Ovary (tissue), 9 donors: ENCODE data around the gene CRB1. TPM values are rescaled to one million over a fixed set of nuclear protein-coding genes. Genes with fewer than 3 reads are reported as not detected.

Source experiments
- DNase-seq, 5 donors: peaks; one replicate each; pipeline ENCODE4 v3.0.0-alpha.2; 2019 to 2020
- H3K27ac ChIP-seq, 2 donors: fragments of 200-600 bp; one replicate each; pipeline versions ENCODE4 v1.5.1 to v1.8.0; 2019 to 2022
- H3K27me3 ChIP-seq: fragments of 200-600 bp; one replicate; pipeline ENCODE4 v1.8.0; 2022
- H3K36me3 ChIP-seq: fragments of 200-600 bp; sonication (generic); one replicate; pipeline ENCODE4 v1.5.1; 2019
- H3K4me1 ChIP-seq: one replicate; pipeline ENCODE4 v1.8.1; 2013; ENCODE audit warnings: mild to moderate bottlenecking, moderate library complexity; ENCODE audit not compliant: insufficient read depth
- H3K4me3 ChIP-seq: fragments of 200-600 bp; sonication (generic); one replicate; pipeline ENCODE4 v1.5.1; 2017
- H3K9me3 ChIP-seq, 2 donors: fragments of 200-600 bp in 1 of 2; sonication (generic) in 1 of 2; one replicate each; pipeline versions ENCODE4 v1.5.1 to v1.8.1; 2013 to 2019; ENCODE audit warnings: mild to moderate bottlenecking in 1 of 2, moderate library complexity in 1 of 2
- CTCF ChIP-seq, 3 donors: fragments of 450-650 bp in 2 of 3; fragments of 200-600 bp in 1 of 3; IDR thresholded peaks; one replicate each; pipeline versions ENCODE4 v1.5.1 to v1.8.0; 2016 to 2022; ENCODE audit warnings: antibody characterized with exemption in 3 of 3, mild to moderate bottlenecking in 1 of 3
- EP300 ChIP-seq: sonication (generic); formaldehyde crosslinking; IDR thresholded peaks from one replicate; pipeline ENCODE4 v1.6.1; 2017; ENCODE audit warnings: antibody characterized with exemption
- POLR2A ChIP-seq: fragments of 450-650 bp; IDR thresholded peaks from one replicate; pipeline ENCODE4 v1.6.1; 2017; ENCODE audit warnings: antibody characterized with exemption, mild to moderate bottlenecking, moderate library complexity
- WGBS, 3 donors: extraction: QIAGEN DNeasy Blood & Tissue Kit in 1 of 3; methylation state at CpG; one replicate each; pipeline versions ENCODE4 v1.1.5 to v1.1.7; 2013 to 2017; 5-methylcytosine and 5-hydroxymethylcytosine counted together
- intact Hi-C, 4 donors: fragments of 100-400 bp; cut with DNase I; formaldehyde crosslinking; loops; one replicate each; pipeline versions ENCODE4 v1.11.0 to v1.15.1; 2022 to 2023
- polyA plus RNA-seq, 2 donors: library from polyadenylated mRNA; stranded (reverse); fragments of 200-250 nt in 1 of 2; fragments of 350-450 nt in 1 of 2; fragmentation: Illumina TruSeq in 1 of 2; extraction: RNeasy Lipid Tissue Mini Kit (QIAGEN cat#74804) in 1 of 2; gene quantifications; one replicate each; pipeline ENCODE4 v1.2.3, GENCODE V29; 2013 to 2014
- total RNA-seq, 7 donors: library from RNA; depleted of rRNA in 2 of 7; stranded (reverse); fragments of >200 nt in 2 of 7; fragmentation: NEBNext Ultra II Directional in 3 of 7; extraction: Animal tissue kit (Norgen Biotek cat#: 25700) in 3 of 7; gene quantifications; one replicate each; pipeline versions ENCODE4 v1.1.0 to v1.2.4, GENCODE V29; 2016 to 2023
- donor health status: DM: no; HTN: no; CAD: no; lungs with moderate emphysema.
- donor health status: DM: no; HTN: no; CAD: no.
- donor health status: Bipolar disorder and iron deficiency.
- donor health status: DM: yes; HTN: yes; CAD: no.
- donor health status: DM: no; HTN: no; CAD: no.
- donor health status: DM: yes; HTN: yes; CAD: no.

CRB1 gene
- total and polyA plus RNA-seq, 9 donors = 0.60 to 4.0 (median 1.1) TPM

DNA sequence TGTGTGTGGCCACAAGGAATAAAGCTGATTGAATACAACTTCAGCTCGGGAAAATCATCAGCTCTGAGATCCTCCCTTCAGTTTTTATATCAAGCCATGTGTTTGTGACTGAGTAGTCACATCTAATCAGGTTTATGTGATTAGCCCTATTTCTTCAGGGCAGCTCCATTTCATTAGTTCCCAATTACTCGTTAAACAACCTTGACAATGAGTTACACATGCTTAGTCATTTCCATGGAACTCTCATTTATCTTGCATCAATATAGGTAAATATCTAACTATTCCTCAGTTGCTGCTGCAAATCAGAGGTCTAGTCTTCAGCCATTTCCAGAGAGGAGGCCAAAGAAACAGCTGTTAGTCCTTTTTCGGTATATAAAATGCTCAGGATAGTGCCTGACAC, 16.3 kb downstream of the CRB1 start:
- H3K4me3 ChIP-seq = no peak overlapping the region
- H3K36me3 ChIP-seq = no peaks in the 10 kb centered on the region
- TF ChIP-seq POLR2A = no peak
- TF ChIP-seq EP300 = no peak
- no peak for TF ChIP-seq CTCF (IDR thresholded peaks at IDR 0.05)
- 76 to 82% (median 78%) methylated on average over 3 of the region's 3 CpGs for WGBS, 3 donors
- DNase-seq = no peak
- no peak overlapping the region for H3K27ac ChIP-seq
- no peaks in the 10 kb centered on the region for H3K4me1 ChIP-seq
- intact Hi-C loops = no loop called here
- H3K27me3 ChIP-seq = no peaks in the 10 kb centered on the region
- no peaks in the 10 kb centered on the region for H3K9me3 ChIP-seq

DNA sequence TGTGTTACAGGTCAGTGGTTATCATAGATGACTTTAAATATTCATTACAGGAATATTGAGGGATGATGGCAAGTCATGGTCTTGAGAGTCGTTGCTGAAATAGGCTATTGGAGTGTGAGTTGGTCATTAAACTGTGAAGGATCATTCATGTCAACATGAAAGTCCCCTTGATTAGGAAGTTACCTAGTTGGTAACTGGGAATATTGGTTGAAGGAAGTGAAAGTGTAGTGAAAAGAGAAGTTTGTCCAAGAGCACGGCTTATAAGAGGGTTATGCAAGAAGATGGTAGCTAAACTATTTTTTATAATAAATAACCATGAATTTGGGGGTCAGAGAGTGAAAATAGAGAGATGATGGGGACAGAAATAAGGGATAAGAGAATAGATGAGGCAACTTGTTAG, 16.9 kb downstream of the CRB1 start:
- H3K4me1 ChIP-seq = no peaks in the 10 kb centered on the region
- H3K9me3 ChIP-seq = no peaks in the 10 kb centered on the region
- H3K36me3 ChIP-seq = no peaks in the 10 kb centered on the region
- no peaks in the 10 kb centered on the region for H3K27me3 ChIP-seq
- intact Hi-C loops = no loop called here
- H3K4me3 ChIP-seq = no peak overlapping the region
- DNase-seq = no peak
- TF ChIP-seq EP300 (no peak), POLR2A (no peak), CTCF (IDR thresholded peaks at IDR 0.05) (no peak)
- no peak overlapping the region for H3K27ac ChIP-seq
- WGBS, 3 donors = 59 to 90% (median 83%) methylated on average over 2 of the region's 2 CpGs

GRCh38 chr1:197285526-197286205, 17.6 kb downstream of the CRB1 start:
- Histone ChIP-seq H3K4me1 (no peaks in the 10 kb centered on the region), H3K27me3 (no peaks in the 10 kb centered on the region), H3K9me3 (no peaks in the 10 kb centered on the region), H3K36me3 (no peaks in the 10 kb centered on the region), H3K4me3 (no peak overlapping the region), H3K27ac (no peak overlapping the region)
- DNase-seq = no peak
- no peak for TF ChIP-seq POLR2A
- no peak for TF ChIP-seq EP300
- no peak for TF ChIP-seq CTCF (IDR thresholded peaks at IDR 0.05)
- WGBS, 3 donors = 85 to 93% (median 88%) methylated on average over 4 of the region's 4 CpGs
- intact Hi-C loops = no loop called here

DNA sequence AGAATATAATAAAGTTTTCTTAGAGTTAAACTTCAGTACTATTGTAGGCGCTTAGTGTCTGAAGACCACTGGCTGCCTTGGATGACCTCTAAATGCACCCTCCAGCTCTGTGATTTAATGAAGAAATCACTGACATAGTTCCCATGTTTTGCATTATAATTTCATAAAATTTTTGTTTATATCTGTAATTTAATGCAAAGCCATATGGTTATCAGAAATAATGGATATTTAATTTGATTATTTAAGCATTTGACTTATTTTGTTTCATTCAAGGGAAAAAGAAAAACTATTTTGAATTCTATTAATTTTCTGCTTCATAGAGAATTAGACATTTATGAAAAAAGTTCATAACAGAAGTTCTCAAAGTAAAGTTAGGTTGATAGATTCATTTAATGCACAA, 18.6 kb downstream of the CRB1 start:
- 96 to 100% (median 98%) methylated on average over 1 of the region's 1 CpG for WGBS, 3 donors
- TF ChIP-seq POLR2A (no peak), CTCF (IDR thresholded peaks at IDR 0.05) (no peak), EP300 (no peak)
- no peak for DNase-seq
- Histone ChIP-seq H3K27me3 (no peaks in the 10 kb centered on the region), H3K4me3 (no peak overlapping the region), H3K27ac (no peak overlapping the region), H3K4me1 (no peaks in the 10 kb centered on the region), H3K36me3 (no peaks in the 10 kb centered on the region), H3K9me3 (no peaks in the 10 kb centered on the region)
- intact Hi-C loops = no loop called here
